Fibroblast of peridontal ligament (primary cell): ENCODE data around the gene EEF2KMT.

Source experiments
- DNase-seq: peaks from one replicate; pipeline ENCODE4 v3.0.0-alpha.2; 2010; ENCODE audit errors: extremely low read depth

EEF2KMT gene

GRCh38 chr16:5041600-5042133 lies 55.9 kb downstream of the EEF2KMT start:
- DNase-seq, result peak; percentile 47

DNA sequence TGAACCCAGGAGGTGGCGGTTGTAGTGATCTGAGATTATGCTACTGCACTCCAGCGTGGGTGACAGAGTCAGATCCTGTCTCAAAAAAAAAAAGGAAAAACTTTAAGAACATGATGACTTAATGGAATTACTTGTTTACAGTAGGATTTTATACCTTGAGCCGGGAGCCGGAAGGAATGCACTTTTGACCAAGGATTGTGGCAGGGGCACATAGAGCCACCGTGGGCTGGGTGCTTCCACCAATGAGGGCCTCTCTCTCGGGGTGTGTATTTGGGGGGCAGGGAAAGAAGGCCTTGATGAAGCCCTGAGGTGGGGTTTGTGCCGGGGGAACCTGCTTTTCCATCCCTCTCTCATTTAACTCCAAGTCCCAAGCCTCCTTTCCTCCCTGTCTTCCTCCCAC lies 57.1 kb downstream of the EEF2KMT start:
- DNase-seq, result no peak

- peak; percentile 43 for DNase-seq
These were observed 61.1 kb downstream of the EEF2KMT start for GRCh38 chr16:5036228-5037156.

DNA sequence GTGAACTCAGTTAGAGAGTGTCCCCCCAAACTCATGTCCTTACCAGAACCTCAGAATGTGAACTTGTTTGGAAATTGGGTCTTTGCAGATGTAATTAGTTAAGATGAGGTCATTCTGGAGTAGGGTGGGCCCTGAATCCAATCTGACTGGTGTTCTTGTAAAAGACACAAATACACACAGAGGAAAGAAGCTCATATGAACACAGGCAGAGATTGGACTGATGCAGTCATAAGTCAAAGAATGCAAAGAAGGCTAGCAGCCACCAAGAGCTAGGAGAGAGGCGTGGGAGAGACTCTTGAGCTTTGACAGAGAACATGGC lies 61.7 kb downstream of the EEF2KMT start:
- DNase-seq, result no peak
